Mammary epithelial cell (primary cell): ENCODE results near the gene TMEM187.

Experiments used
- CTCF ChIP-seq, 2 donors: IDR thresholded peaks in 1 of 2; conservative IDR thresholded peaks in 1 of 2; 2 replicates each; pipeline ENCODE4 v1.5.1; 2011 to 2012; ENCODE audit warnings: inconsistent platforms in 2 of 2, low read length in 2 of 2, mild to moderate bottlenecking in 2 of 2, control low read depth in 1 of 2, low read depth in 1 of 2; ENCODE audit not compliant: insufficient read depth in 1 of 2; ENCODE audit errors: extremely low read depth in 1 of 2
- EZH2 ChIP-seq: IDR thresholded peaks from 2 replicates; pipeline ENCODE4 v1.6.1; 2012; ENCODE audit warnings: low read length, inconsistent platforms, borderline replicate concordance

- TF ChIP-seq CTCF (conservative IDR thresholded peaks at IDR 0.05 in 1 of 2, IDR thresholded peaks at IDR 0.05 in 1 of 2; ENCODE audit: extremely low read depth in 1 of 2, insufficient read depth in 1 of 2, low read depth in 1 of 2, low read length in 2 of 2) (no peak), EZH2 (no peak)
These were observed 34.4 kb downstream of the TMEM187 start for GRCh38 chrX:154006947-154007346.
